ENCODE data around the gene CEP89. TPM values are rescaled to one million over a fixed set of nuclear protein-coding genes. Genes with fewer than 3 reads are reported as not detected.

The CEP89 gene
- total and polyA plus RNA-seq, 2 donors, result 6.8 to 12.5 TPM

DNA sequence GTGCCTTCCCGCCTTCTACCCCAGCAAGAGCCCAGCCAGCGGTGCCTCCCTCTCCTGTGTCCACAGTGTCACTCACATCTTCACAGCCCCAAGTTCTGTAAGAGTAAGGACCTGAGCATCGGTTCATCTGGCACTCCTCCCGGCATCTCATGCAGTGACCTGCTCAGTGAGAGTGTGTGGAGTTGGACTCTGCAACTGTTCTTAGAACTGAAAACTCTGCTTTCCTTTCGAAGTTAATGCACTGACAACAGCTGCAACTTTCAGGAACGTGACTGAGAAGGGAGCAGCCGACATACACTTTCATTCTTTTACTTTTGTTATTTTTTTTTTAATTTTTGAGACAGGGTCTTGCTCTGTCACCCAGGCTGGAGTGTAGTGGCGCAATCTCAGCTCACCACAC, 41.2 kb downstream of the CEP89 start:
- no peak overlapping the region for H3K4me3 ChIP-seq (ENCODE audit: low read length in 2 of 2)
- DNase-seq (ENCODE audit: low read depth in 6 of 9, low spot score in 9 of 9), result no peak
- H3K27ac ChIP-seq (ENCODE audit: low read depth in 1 of 2, low read length in 1 of 2), result no peak overlapping the region
- H3K36me3 ChIP-seq (ENCODE audit: control insufficient read depth in 2 of 2, insufficient read depth in 2 of 2, low read length in 1 of 2), result peaks cover 8 to 29% of the 10 kb centered on the region in 2 donors
- H3K9me3 ChIP-seq (ENCODE audit: control insufficient read depth in 2 of 2, insufficient read depth in 1 of 2, low read length in 1 of 2), result peaks cover 0 to 7% of the 10 kb centered on the region in 2 donors
- H3K27me3 ChIP-seq (ENCODE audit: control insufficient read depth in 2 of 2, insufficient read depth in 1 of 2, low read length in 1 of 2), result no peaks in the 10 kb centered on the region
- no peaks in the 10 kb centered on the region for H3K4me1 ChIP-seq (ENCODE audit: control insufficient read depth in 2 of 2, insufficient read depth in 2 of 2, low read length in 2 of 2)
- WGBS, result 96% methylated on average over 8 of the region's 8 CpGs

DNA sequence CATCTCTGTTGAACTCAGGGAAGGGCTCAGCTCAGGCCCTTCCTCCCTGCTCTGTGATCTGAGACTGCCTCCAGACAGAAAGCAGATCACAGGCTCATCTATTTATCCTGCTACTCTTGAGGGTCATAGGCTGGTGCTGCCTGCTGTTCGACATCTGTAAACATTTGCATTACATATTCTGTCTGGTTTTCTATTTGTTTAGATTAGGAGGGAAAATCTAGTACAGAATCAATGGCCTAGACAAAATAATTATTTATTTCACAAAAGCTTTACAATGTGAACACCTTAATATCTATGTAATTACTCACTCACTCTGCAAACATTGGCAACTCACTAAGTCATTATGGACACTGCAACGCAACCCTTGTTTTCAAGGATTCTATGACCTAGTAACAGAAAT, 43.0 kb downstream of the CEP89 start:
- DNase-seq (ENCODE audit: low read depth in 6 of 9, low spot score in 9 of 9), result no peak
- Histone ChIP-seq H3K9me3 (ENCODE audit: control insufficient read depth in 2 of 2, insufficient read depth in 1 of 2, low read length in 1 of 2) (peaks cover 0 to 7% of the 10 kb centered on the region in 2 donors), H3K4me3 (ENCODE audit: low read length in 2 of 2) (no peak overlapping the region), H3K4me1 (ENCODE audit: control insufficient read depth in 2 of 2, insufficient read depth in 2 of 2, low read length in 2 of 2) (no peaks in the 10 kb centered on the region), H3K27me3 (ENCODE audit: control insufficient read depth in 2 of 2, insufficient read depth in 1 of 2, low read length in 1 of 2) (no peaks in the 10 kb centered on the region), H3K36me3 (ENCODE audit: control insufficient read depth in 2 of 2, insufficient read depth in 2 of 2, low read length in 1 of 2) (peaks cover 11 to 27% of the 10 kb centered on the region in 2 donors), H3K27ac (ENCODE audit: low read depth in 1 of 2, low read length in 1 of 2) (no peak overlapping the region)
- 98% methylated on average over 2 of the region's 2 CpGs for WGBS

DNA sequence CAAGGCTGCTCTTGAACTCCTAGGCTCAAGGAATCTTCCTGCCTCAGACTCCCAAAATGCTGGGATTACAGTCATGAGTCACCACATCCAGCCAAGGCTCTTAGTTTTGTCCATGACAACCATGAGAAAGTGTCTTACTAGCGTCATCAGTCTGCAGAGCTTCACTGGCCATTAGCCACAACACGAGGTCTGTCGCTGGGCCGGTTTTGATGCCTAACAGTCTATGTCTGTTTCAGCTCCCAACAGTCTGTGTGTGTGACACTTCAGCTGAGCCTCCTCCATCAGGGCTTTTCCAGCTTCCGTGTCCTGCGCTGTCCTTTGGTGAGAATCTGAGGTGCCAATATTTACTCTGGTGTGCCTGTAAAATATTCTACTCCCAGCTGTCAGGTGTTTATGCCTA, 47.6 kb downstream of the CEP89 start:
- Histone ChIP-seq H3K4me3 (ENCODE audit: low read length in 2 of 2) (no peak overlapping the region), H3K9me3 (ENCODE audit: control insufficient read depth in 2 of 2, insufficient read depth in 1 of 2, low read length in 1 of 2) (peaks cover 0 to 7% of the 10 kb centered on the region in 2 donors), H3K36me3 (ENCODE audit: control insufficient read depth in 2 of 2, insufficient read depth in 2 of 2, low read length in 1 of 2) (peaks cover 15 to 25% of the 10 kb centered on the region in 2 donors), H3K27ac (ENCODE audit: low read depth in 1 of 2, low read length in 1 of 2) (no peak overlapping the region), H3K27me3 (ENCODE audit: control insufficient read depth in 2 of 2, insufficient read depth in 1 of 2, low read length in 1 of 2) (no peaks in the 10 kb centered on the region), H3K4me1 (ENCODE audit: control insufficient read depth in 2 of 2, insufficient read depth in 2 of 2, low read length in 2 of 2) (no peaks in the 10 kb centered on the region)
- 98% methylated on average over 6 of the region's 6 CpGs for WGBS
- no peak for DNase-seq (ENCODE audit: low read depth in 6 of 9, low spot score in 9 of 9)

DNA sequence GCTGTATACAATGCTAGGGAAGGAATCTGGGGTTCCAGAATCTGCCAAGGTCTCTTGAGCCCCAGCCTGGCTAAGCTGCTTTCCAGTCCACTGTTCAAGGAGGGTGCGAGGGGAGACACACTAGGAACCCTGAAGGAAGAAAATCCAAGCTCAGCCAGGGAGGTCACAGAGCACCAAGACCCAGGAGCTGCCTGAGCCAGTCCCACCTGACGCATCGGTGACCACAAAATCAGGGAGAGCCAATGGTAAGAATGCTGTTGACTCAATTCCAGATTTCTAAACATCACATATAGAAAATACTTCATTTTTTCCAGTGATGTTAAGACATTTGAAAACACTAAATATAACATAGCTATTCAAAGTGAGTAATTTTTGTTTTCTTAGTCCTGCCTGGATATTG, 50.1 kb downstream of the CEP89 start:
- Histone ChIP-seq H3K4me3 (ENCODE audit: low read length in 2 of 2) (no peak overlapping the region), H3K27ac (ENCODE audit: low read depth in 1 of 2, low read length in 1 of 2) (no peak overlapping the region), H3K4me1 (ENCODE audit: control insufficient read depth in 2 of 2, insufficient read depth in 2 of 2, low read length in 2 of 2) (no peaks in the 10 kb centered on the region), H3K9me3 (ENCODE audit: control insufficient read depth in 2 of 2, insufficient read depth in 1 of 2, low read length in 1 of 2) (no peaks in the 10 kb centered on the region), H3K36me3 (ENCODE audit: control insufficient read depth in 2 of 2, insufficient read depth in 2 of 2, low read length in 1 of 2) (peaks cover 7 to 26% of the 10 kb centered on the region in 2 donors), H3K27me3 (ENCODE audit: control insufficient read depth in 2 of 2, insufficient read depth in 1 of 2, low read length in 1 of 2) (no peaks in the 10 kb centered on the region)
- DNase-seq (ENCODE audit: low read depth in 6 of 9, low spot score in 9 of 9), result no peak
- WGBS, result 98% methylated on average over 3 of the region's 3 CpGs

DNA sequence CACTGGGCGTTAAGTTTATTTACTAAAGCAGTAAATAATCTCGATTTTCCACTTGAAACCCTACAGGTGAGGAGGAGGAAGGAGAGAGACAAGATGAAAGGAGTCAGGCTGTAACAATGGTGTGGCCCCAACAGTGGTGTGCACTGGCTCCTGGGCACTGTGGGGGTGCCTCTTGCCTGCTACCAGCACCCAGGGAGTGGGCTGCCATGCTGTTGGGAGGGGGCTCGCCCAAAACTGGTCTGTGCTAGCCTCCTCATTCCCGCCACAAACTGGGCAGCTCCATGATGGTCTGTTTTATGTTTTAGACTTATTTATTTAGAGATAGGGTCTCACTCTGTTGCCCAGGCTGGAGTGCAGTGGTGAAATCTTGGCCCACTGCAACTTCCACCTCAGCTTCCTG, 52.4 kb downstream of the CEP89 start:
- DNase-seq (ENCODE audit: low read depth in 6 of 9, low spot score in 9 of 9), result no peak
- H3K36me3 ChIP-seq (ENCODE audit: control insufficient read depth in 2 of 2, insufficient read depth in 2 of 2, low read length in 1 of 2), result peaks cover 14 to 25% of the 10 kb centered on the region in 2 donors
- H3K9me3 ChIP-seq (ENCODE audit: control insufficient read depth in 2 of 2, insufficient read depth in 1 of 2, low read length in 1 of 2), result no peaks in the 10 kb centered on the region
- 97% methylated on average over 4 of the region's 4 CpGs for WGBS
- H3K27me3 ChIP-seq (ENCODE audit: control insufficient read depth in 2 of 2, insufficient read depth in 1 of 2, low read length in 1 of 2), result no peaks in the 10 kb centered on the region
- H3K27ac ChIP-seq (ENCODE audit: low read depth in 1 of 2, low read length in 1 of 2), result no peak overlapping the region
- no peak overlapping the region for H3K4me3 ChIP-seq (ENCODE audit: low read length in 2 of 2)
- H3K4me1 ChIP-seq (ENCODE audit: control insufficient read depth in 2 of 2, insufficient read depth in 2 of 2, low read length in 2 of 2), result no peaks in the 10 kb centered on the region

DNA sequence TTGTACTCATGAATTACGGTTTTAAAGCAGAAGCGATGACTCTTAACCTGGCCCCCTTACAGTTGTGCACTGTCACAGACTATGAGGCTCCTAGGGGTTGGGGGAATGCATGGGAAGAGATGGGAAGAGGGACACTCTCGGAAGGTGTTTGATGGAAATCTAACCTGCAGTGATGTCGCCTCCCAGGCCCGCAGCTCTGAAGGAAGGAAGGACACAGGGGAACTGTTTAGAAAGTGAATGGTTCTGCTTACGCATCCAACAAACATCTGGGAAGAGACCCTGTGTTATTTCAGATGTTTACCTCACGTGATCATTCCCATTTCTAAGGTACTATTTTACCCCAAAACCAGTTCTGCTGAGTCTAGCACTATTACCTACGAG, 54.2 kb downstream of the CEP89 start:
- Histone ChIP-seq H3K9me3 (ENCODE audit: control insufficient read depth in 2 of 2, insufficient read depth in 1 of 2, low read length in 1 of 2) (no peaks in the 10 kb centered on the region), H3K27ac (ENCODE audit: low read depth in 1 of 2, low read length in 1 of 2) (no peak overlapping the region), H3K4me3 (ENCODE audit: low read length in 2 of 2) (no peak overlapping the region), H3K27me3 (ENCODE audit: control insufficient read depth in 2 of 2, insufficient read depth in 1 of 2, low read length in 1 of 2) (no peaks in the 10 kb centered on the region), H3K36me3 (ENCODE audit: control insufficient read depth in 2 of 2, insufficient read depth in 2 of 2, low read length in 1 of 2) (peaks cover 10 to 25% of the 10 kb centered on the region in 2 donors), H3K4me1 (ENCODE audit: control insufficient read depth in 2 of 2, insufficient read depth in 2 of 2, low read length in 2 of 2) (no peaks in the 10 kb centered on the region)
- DNase-seq (ENCODE audit: low read depth in 6 of 9, low spot score in 9 of 9), result no peak
- WGBS, result 97% methylated on average over 8 of the region's 8 CpGs

DNA sequence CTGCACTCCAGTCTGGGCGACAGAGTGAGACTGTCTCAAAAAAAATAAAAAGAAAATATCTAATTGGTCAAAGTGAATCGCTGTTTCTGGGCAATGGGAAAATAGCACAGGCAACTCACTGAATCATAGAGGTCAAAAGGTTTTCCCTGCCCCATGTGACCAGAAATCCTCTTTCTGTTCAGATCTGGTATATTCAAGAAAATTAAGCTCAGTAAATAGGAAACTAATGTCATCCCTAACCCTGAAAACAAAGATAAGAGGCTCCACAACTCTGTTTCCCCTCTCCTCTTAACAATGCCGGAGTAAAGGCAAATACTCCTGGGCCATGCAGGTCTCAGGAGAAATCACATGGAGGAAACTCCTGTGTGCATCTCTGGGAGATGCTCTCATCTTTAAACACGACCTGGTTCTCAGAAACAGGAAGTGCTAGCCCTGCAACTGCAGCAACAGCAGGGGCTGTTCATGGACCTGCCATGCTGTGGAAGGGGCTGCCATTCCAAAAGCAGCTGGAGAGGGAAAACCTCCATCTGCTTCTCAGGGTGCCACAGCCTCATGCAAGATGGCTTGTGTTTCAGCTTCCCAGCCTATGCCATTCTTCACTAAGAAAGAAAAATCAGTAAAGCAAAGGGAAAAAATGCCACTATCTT, 54.7 kb downstream of the CEP89 start:
- Histone ChIP-seq H3K36me3 (ENCODE audit: control insufficient read depth in 2 of 2, insufficient read depth in 2 of 2, low read length in 1 of 2) (peaks cover 10 to 23% of the 10 kb centered on the region in 2 donors), H3K9me3 (ENCODE audit: control insufficient read depth in 2 of 2, insufficient read depth in 1 of 2, low read length in 1 of 2) (no peaks in the 10 kb centered on the region), H3K4me3 (ENCODE audit: low read length in 2 of 2) (no peak overlapping the region), H3K4me1 (ENCODE audit: control insufficient read depth in 2 of 2, insufficient read depth in 2 of 2, low read length in 2 of 2) (no peaks in the 10 kb centered on the region), H3K27me3 (ENCODE audit: control insufficient read depth in 2 of 2, insufficient read depth in 1 of 2, low read length in 1 of 2) (no peaks in the 10 kb centered on the region), H3K27ac (ENCODE audit: low read depth in 1 of 2, low read length in 1 of 2) (no peak overlapping the region)
- peak in 1 of 9 donors; percentile 6 for DNase-seq (ENCODE audit: low read depth in 6 of 9, low spot score in 9 of 9)
- 57% methylated on average over 4 of the region's 4 CpGs for WGBS

DNA sequence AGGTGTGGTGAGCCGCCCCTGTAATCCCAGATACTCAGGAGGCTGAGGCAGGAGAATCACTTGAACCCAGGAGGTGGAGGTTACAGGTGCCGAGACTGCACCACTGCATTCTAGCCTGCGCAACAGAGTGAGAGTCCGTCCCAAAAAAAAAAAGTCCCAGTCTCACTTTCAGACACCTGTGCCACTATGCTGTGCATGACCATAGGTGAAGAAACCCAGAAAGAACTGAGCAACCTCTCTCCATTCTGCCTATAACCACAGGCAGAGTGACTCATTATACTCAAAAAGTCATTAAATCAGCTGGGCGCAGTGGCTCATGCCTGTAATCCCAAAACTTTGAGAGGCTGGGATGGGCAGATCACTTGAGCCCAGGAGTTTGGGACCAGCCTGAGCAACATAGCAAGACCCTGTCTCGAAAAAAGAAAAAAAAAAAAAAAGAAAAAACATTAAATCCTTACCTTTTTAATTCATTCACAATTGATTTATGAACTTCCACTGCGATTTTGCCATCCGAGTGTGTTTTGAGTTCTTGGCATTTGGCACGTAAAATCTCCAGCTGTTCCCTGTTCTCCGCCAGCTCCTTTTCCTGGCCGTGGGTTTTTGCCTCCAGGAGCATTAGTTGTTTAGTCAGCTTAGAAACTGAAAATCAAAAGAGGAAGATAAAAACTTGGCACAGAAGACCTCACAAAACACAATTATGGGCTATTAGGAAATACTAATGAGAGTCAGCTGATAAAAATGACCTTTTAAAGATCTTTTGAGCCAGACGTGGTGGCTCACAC, 56.7 kb downstream of the CEP89 start:
- Histone ChIP-seq H3K36me3 (ENCODE audit: control insufficient read depth in 2 of 2, insufficient read depth in 2 of 2, low read length in 1 of 2) (peaks cover 7 to 20% of the 10 kb centered on the region in 2 donors), H3K27ac (ENCODE audit: low read depth in 1 of 2, low read length in 1 of 2) (no peak overlapping the region), H3K4me3 (ENCODE audit: low read length in 2 of 2) (no peak overlapping the region), H3K9me3 (ENCODE audit: control insufficient read depth in 2 of 2, insufficient read depth in 1 of 2, low read length in 1 of 2) (no peaks in the 10 kb centered on the region), H3K4me1 (ENCODE audit: control insufficient read depth in 2 of 2, insufficient read depth in 2 of 2, low read length in 2 of 2) (no peaks in the 10 kb centered on the region), H3K27me3 (ENCODE audit: control insufficient read depth in 2 of 2, insufficient read depth in 1 of 2, low read length in 1 of 2) (no peaks in the 10 kb centered on the region)
- WGBS, result 97% methylated on average over 12 of the region's 12 CpGs
- no peak for DNase-seq (ENCODE audit: low read depth in 6 of 9, low spot score in 9 of 9)

DNA sequence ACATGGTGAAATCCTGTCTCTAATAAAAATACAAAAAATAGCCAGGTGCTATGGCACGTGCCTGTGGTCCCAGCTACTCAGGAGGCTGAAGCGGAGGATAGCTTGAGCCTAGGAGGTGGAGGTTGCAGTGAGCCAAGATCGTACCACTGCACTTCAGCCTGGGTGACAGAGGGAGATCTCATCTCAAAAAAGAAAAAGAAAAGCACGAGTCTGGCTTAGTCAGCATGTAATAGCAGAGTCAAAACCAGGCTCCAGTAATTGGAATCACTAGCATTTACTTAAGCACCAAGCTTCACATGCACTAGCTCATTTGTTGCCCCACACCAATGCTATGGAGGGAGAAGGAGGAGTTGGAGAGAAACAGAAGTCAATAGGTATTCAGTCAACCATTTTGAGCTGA, 60.3 kb downstream of the CEP89 start:
- no peak for DNase-seq (ENCODE audit: low read depth in 6 of 9, low spot score in 9 of 9)
- Histone ChIP-seq H3K4me1 (ENCODE audit: control insufficient read depth in 2 of 2, insufficient read depth in 2 of 2, low read length in 2 of 2) (no peaks in the 10 kb centered on the region), H3K9me3 (ENCODE audit: control insufficient read depth in 2 of 2, insufficient read depth in 1 of 2, low read length in 1 of 2) (peaks cover 0 to 4% of the 10 kb centered on the region in 2 donors), H3K27me3 (ENCODE audit: control insufficient read depth in 2 of 2, insufficient read depth in 1 of 2, low read length in 1 of 2) (no peaks in the 10 kb centered on the region), H3K36me3 (ENCODE audit: control insufficient read depth in 2 of 2, insufficient read depth in 2 of 2, low read length in 1 of 2) (peaks cover 7 to 18% of the 10 kb centered on the region in 2 donors), H3K27ac (ENCODE audit: low read depth in 1 of 2, low read length in 1 of 2) (no peak overlapping the region), H3K4me3 (ENCODE audit: low read length in 2 of 2) (no peak overlapping the region)
- 99% methylated on average over 4 of the region's 4 CpGs for WGBS
